HG03378 (cell line): ENCODE measurements around the gene CCDC102B.
"Not testable (repeated sequence)": the region's sequence is repeated elsewhere in the genome, so short reads cannot be mapped to it uniquely, and the experiment has no call there.

Experiments used
- ATAC-seq: cut with Tn5 transposase; IDR thresholded peaks from one replicate; pipeline ENCODE4 v1.9.1; 2021; ENCODE audit warnings: mild to moderate bottlenecking, moderate library complexity; ENCODE audit not compliant: unreplicated experiment

CCDC102B gene

GRCh38 chr18:68826121-68826520, 28.2 kb downstream of the CCDC102B start:
- no peak for ATAC-seq

- no peak for ATAC-seq
These were observed 32.6 kb downstream of the CCDC102B start for GRCh38 chr18:68830256-68831045.

GRCh38 chr18:68833756-68834155, 35.9 kb downstream of the CCDC102B start:
- ATAC-seq: no peak

GRCh38 chr18:68837665-68838451, 40.0 kb downstream of the CCDC102B start:
- ATAC-seq: no peak

GRCh38 chr18:68839701-68840100, 41.8 kb downstream of the CCDC102B start:
- no peak for ATAC-seq

GRCh38 chr18:68840554-68841263, 42.8 kb downstream of the CCDC102B start:
- ATAC-seq: no peak

- no peak for ATAC-seq
These were observed 43.4 kb downstream of the CCDC102B start for GRCh38 chr18:68841301-68841700.

- ATAC-seq: no peak
These were observed 45.1 kb downstream of the CCDC102B start for GRCh38 chr18:68842951-68843350.

GRCh38 chr18:68843473-68844089, 45.7 kb downstream of the CCDC102B start:
- ATAC-seq: no peak

- ATAC-seq: peak; percentile 79
These were observed 49.4 kb downstream of the CCDC102B start for GRCh38 chr18:68847219-68847837.

GRCh38 chr18:68848242-68848641, 50.4 kb downstream of the CCDC102B start:
- no peak for ATAC-seq

- ATAC-seq: no peak
These were observed 57.0 kb downstream of the CCDC102B start for GRCh38 chr18:68854786-68855391.

GRCh38 chr18:68855491-68855890, 57.6 kb downstream of the CCDC102B start:
- ATAC-seq: no peak

GRCh38 chr18:68861365-68861764, 63.5 kb downstream of the CCDC102B start:
- ATAC-seq: no peak

- no peak for ATAC-seq
These were observed 67.1 kb downstream of the CCDC102B start for GRCh38 chr18:68865021-68865420.

GRCh38 chr18:68865503-68865902, 67.6 kb downstream of the CCDC102B start:
- no peak for ATAC-seq

- no peak for ATAC-seq
These were observed 75.1 kb downstream of the CCDC102B start for GRCh38 chr18:68873003-68873402.

GRCh38 chr18:68874361-68874760, 76.5 kb downstream of the CCDC102B start:
- ATAC-seq: no peak

- not testable (repeated sequence) for ATAC-seq
These were observed 82.1 kb downstream of the CCDC102B start for GRCh38 chr18:68879947-68880346.

- ATAC-seq: no peak
These were observed 89.5 kb downstream of the CCDC102B start for GRCh38 chr18:68887410-68887809.
